ENCODE results near the gene BAZ1A. TPM values are rescaled to one million over a fixed set of nuclear protein-coding genes. Genes with fewer than 3 reads are reported as not detected.

Gene BAZ1A
- total RNA-seq, 1 donor, result 21.7 TPM

DNA sequence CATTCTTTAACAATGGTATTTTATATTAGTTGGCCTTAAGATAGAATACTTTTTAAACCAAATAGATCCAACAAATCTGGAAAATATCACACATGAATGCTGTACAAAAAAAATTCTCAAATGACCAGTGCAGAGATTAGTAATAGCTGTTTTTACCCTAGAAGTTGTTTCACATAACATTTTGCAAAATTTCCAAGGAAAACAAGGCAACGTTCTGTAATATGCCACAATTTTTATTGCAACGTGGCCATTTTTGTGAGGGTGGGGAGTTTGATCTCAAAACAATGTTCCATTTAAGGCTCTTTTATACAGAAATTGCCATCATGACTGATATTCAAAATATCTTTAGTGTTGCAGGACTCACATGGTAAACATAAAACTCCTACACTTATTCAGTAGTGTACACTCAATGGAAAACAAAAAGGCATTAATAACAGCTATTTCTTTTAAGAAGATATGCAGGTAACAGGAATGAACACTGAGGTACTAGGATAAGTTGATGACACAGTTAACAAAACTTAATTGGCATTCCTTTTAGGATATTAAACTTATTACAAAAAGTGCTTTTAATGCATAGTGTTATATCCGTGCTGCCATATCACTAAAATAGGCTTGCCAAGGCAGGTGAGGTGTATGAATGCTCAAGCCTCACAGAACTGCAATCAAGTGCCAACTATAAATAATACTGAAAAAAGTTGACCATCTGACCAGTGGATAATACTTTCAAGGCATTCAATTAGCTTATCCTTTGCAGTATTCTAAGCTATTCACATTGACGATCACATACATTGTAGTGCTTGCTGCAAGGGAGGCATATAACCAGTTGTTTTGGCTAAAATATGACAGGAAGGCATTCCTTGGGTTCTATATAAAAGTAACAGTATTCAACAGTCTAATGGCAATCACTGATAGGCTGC, 163.1 kb downstream of the BAZ1A start:
- H3K4me3 ChIP-seq (ENCODE audit: low read depth, low read length), result peak overlapping the region; percentile 0
- DNase-seq (ENCODE audit: low read depth), result peak; percentile 38
- TF ChIP-seq, protein P1, sequence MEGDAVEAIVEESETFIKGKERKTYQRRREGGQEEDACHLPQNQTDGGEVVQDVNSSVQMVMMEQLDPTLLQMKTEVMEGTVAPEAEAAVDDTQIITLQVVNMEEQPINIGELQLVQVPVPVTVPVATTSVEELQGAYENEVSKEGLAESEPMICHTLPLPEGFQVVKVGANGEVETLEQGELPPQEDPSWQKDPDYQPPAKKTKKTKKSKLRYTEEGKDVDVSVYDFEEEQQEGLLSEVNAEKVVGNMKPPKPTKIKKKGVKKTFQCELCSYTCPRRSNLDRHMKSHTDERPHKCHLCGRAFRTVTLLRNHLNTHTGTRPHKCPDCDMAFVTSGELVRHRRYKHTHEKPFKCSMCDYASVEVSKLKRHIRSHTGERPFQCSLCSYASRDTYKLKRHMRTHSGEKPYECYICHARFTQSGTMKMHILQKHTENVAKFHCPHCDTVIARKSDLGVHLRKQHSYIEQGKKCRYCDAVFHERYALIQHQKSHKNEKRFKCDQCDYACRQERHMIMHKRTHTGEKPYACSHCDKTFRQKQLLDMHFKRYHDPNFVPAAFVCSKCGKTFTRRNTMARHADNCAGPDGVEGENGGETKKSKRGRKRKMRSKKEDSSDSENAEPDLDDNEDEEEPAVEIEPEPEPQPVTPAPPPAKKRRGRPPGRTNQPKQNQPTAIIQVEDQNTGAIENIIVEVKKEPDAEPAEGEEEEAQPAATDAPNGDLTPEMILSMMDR (IDR thresholded peaks at IDR 0.05; ENCODE audit: insufficient read depth, low read length), result no peak

GRCh38 chr14:34711169-34711568, 164.0 kb downstream of the BAZ1A start:
- TF ChIP-seq, protein P1 (IDR thresholded peaks at IDR 0.05; ENCODE audit: insufficient read depth, low read length), result no peak
- DNase-seq (ENCODE audit: low read depth), result peak; percentile 77
- no peak overlapping the region for H3K4me3 ChIP-seq (ENCODE audit: low read depth, low read length)

DNA sequence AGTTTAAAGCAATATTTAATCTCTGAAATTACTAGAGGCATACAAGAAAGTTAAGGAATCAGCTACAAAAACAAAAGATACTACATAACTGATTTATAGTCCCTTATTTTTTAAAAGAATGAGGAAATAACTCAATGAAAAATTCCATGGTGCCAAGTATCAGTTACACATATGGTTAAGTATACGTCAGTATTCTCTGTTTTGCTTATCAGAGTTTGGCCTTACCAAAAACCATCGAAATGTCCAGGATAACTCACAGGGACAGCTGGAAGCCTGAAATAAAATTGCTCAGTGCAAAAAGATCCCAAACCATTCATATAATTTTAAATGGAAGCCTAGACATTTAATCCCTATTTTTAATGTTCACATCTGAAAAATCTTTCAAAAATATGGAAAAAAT, 164.4 kb downstream of the BAZ1A start:
- H3K4me3 ChIP-seq (ENCODE audit: low read depth, low read length), result no peak overlapping the region
- TF ChIP-seq, protein P1 (IDR thresholded peaks at IDR 0.05; ENCODE audit: insufficient read depth, low read length), result no peak
- DNase-seq (ENCODE audit: low read depth), result peak; percentile 60

GRCh38 chr14:34710006-34710405, 165.2 kb downstream of the BAZ1A start:
- TF ChIP-seq, protein P1 (IDR thresholded peaks at IDR 0.05; ENCODE audit: insufficient read depth, low read length), result no peak
- peak; percentile 19 for DNase-seq (ENCODE audit: low read depth)
- H3K4me3 ChIP-seq (ENCODE audit: low read depth, low read length), result no peak overlapping the region

GRCh38 chr14:34707722-34708121, 167.4 kb downstream of the BAZ1A start:
- TF ChIP-seq, protein P1 (IDR thresholded peaks at IDR 0.05; ENCODE audit: insufficient read depth, low read length), result no peak
- DNase-seq (ENCODE audit: low read depth), result no peak
- H3K4me3 ChIP-seq (ENCODE audit: low read depth, low read length), result no peak overlapping the region

Small RNA genes lying within 50 kb of the gene (small RNA-seq; reads per million reads assigned to genes)
- gene AL121603.1 (not detected), gene RNU7-41P (not detected)

Other genes starting within 250 kb of the BAZ1A start
- 252 and 258 TPM in 2 replicates for gene SNX6, start 245.2 kb downstream of the BAZ1A start, total RNA-seq (ENCODE audit: low replicate concordance)
- 107 and 266 TPM in 2 replicates for gene CFL2, start 160.8 kb downstream of the BAZ1A start, total RNA-seq (ENCODE audit: low replicate concordance)
- gene SRP54, start 107.6 kb upstream of the BAZ1A start, total RNA-seq (ENCODE audit: low replicate concordance), result 37.0 and 78.4 TPM in 2 replicates
- gene FAM177A1, start 170.9 kb upstream of the BAZ1A start, total RNA-seq (ENCODE audit: low replicate concordance), result 37.4 and 39.0 TPM in 2 replicates
- gene PPP2R3C, start 246.6 kb upstream of the BAZ1A start, total RNA-seq (ENCODE audit: low replicate concordance), result 26.2 and 51.1 TPM in 2 replicates
- gene PRORP, start 247.2 kb upstream of the BAZ1A start, total RNA-seq (ENCODE audit: low replicate concordance), result 8.9 and 36.2 TPM in 2 replicates

All from fibroblast of the aortic adventitia (primary cell).